H1 (cell line): ENCODE results near the gene GCNT1. TPM values are rescaled to one million over a fixed set of nuclear protein-coding genes. Genes with fewer than 3 reads are reported as not detected.

Source experiments
- ATF2 ChIP-seq: IDR thresholded peaks from 2 replicates; pipeline ENCODE4 v1.6.1; 2012; ENCODE audit warnings: low read length, inconsistent platforms
- CHD7 ChIP-seq: fragments of 300-600 bp; sonication (generic); IDR thresholded peaks from 2 replicates; pipeline ENCODE4 v1.7.1; 2012; ENCODE audit warnings: low read length, moderate library complexity, mild to moderate bottlenecking, inconsistent platforms; ENCODE audit not compliant: insufficient replicate concordance
- CTBP2 ChIP-seq: IDR thresholded peaks from 2 replicates; pipeline ENCODE4 v1.7.0; 2011; ENCODE audit warnings: borderline replicate concordance, mild to moderate bottlenecking, moderate library complexity, mixed read lengths, low read length; ENCODE audit not compliant: insufficient read depth, insufficient read length
- GTF2F1 ChIP-seq: IDR thresholded peaks from 2 replicates; pipeline ENCODE4 v1.6.1; 2012; ENCODE audit warnings: low read depth, low read length, improper control_type of control experiment, borderline replicate concordance
- SUZ12 ChIP-seq: fragments of 200-600 bp; sonication (generic); IDR thresholded peaks from 2 replicates; pipeline ENCODE4 v1.6.1; 2012; ENCODE audit warnings: mild to moderate bottlenecking, inconsistent platforms, low read length, moderate library complexity, mixed read lengths
- polyA plus RNA-seq, 7 experiments: library from polyadenylated mRNA; depleted of rRNA in 3 of 7; stranded (reverse) in 5 of 7; unstranded in 2 of 7; fragments of >200 nt in 5 of 7; fragments of 200-250 nt in 2 of 7; gene quantifications; 1 replicate in 5 of 7; 2 replicates in 1 of 7; 4 replicates in 1 of 7; pipeline versions ENCODE4 v1.2.1 to v1.2.3, GENCODE V29; 2011 to 2013; ENCODE audit warnings: missing spikeins in 2 of 7, mixed read lengths in 2 of 7
- total RNA-seq: library from RNA; stranded (reverse); fragmentation: NEBNext Ultra II Directional; extraction: Animal tissue kit (Norgen Biotek cat#: 25700); gene quantifications from 2 replicates; pipeline ENCODE4 v1.2.1, GENCODE V29; 2021

GCNT1 gene
- total and polyA plus RNA-seq, 2 of the 8 experiments (the other 6 are each of a cell fraction or from before 2014, with no cell fraction given), result 13.0 to 16.5 TPM

- TF ChIP-seq CHD7 (no peak), GTF2F1 (no peak), SUZ12 (no peak), ATF2 (no peak), CTBP2 (no peak)
These were observed 43.8 kb upstream of the GCNT1 start (continued) for GRCh38 chr9:76415154-76415553.
